IPS-18a (cell line): ENCODE data around the gene TNNC2.

Experiments used
- H3K27ac ChIP-seq: one replicate; pipeline ENCODE4 v1.5.1; 2013; ENCODE audit warnings: low read length
- H3K27me3 ChIP-seq: one replicate; pipeline ENCODE4 v1.6.1; 2013; ENCODE audit warnings: mild to moderate bottlenecking, low read length; ENCODE audit not compliant: control insufficient read depth, insufficient read depth
- H3K36me3 ChIP-seq: one replicate; pipeline ENCODE4 v1.6.1; 2013; ENCODE audit warnings: low read depth, low read length; ENCODE audit not compliant: control insufficient read depth
- H3K4me1 ChIP-seq: one replicate; pipeline ENCODE4 v1.6.1; 2013; ENCODE audit warnings: low read depth, low read length; ENCODE audit not compliant: control insufficient read depth
- H3K4me3 ChIP-seq: one replicate; pipeline ENCODE4 v1.5.1; 2013; ENCODE audit warnings: low read length
- H3K9ac ChIP-seq: one replicate; pipeline ENCODE4 v1.6.1; 2013; ENCODE audit warnings: mild to moderate bottlenecking, low read length, moderate library complexity
- H3K9me3 ChIP-seq: one replicate; pipeline ENCODE4 v1.6.1; 2013; ENCODE audit warnings: low read depth, low read length; ENCODE audit not compliant: control insufficient read depth

TNNC2 gene

DNA sequence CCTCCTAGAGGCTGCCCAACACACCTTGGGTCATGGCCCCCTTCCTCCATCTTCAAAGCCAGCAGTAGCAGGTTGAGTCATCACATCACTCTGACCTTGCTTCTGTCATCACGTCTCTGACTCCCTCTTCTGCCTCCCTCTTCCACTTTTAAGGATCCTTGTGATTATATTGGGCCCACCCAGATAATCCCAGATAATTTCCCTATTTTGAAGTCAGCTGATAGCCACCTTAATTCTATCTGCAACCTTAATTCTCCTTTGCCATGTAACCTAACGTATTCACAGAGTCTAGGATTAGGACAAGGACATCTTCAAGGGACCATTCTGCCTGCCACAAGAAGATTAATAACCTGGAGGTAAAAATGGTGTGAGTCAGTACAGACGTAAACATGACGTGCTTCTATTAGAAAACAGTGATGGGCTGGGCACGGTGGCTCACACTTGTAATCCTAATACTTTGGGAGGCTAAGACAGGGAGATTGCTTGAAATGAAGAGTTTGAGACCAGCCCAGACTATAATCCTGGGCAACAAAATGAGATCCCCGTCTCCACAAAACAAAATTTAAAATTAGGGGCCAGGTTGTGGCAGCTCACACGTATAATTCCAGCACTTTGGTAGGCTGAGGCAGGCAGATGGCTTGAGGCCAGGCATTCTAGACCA lies 33.6 kb upstream of the TNNC2 start:
- Histone ChIP-seq H3K4me3 (no peak overlapping the region), H3K9me3 (no peaks in the 10 kb centered on the region), H3K9ac (no peak overlapping the region), H3K36me3 (no peaks in the 10 kb centered on the region), H3K27ac (no peak overlapping the region), H3K27me3 (no peaks in the 10 kb centered on the region), H3K4me1 (peaks cover 16% of the 10 kb centered on the region)

DNA sequence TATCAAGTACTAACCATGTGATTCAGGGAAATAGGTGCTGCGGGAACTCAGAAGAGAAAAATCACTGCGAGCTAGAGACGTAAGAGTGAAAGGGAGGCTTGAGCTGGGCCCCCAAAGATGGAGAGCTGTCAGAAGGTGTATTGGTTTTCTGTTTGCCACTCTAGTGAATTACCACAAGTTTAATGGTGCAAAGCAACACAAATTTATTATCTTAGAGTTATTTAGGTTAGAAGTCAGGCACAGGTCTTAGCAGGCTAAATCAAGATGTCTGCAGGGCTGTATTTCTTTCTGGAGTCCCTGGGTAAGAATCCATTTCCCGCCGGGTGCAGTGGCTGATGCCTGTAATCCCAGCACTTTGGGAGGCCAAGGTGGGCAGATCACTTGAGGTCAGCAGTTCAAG lies 32.8 kb upstream of the TNNC2 start:
- Histone ChIP-seq H3K36me3 (no peaks in the 10 kb centered on the region), H3K9me3 (no peaks in the 10 kb centered on the region), H3K27me3 (no peaks in the 10 kb centered on the region), H3K27ac (no peak overlapping the region), H3K4me3 (no peak overlapping the region), H3K9ac (no peak overlapping the region), H3K4me1 (peaks cover 16% of the 10 kb centered on the region)

DNA sequence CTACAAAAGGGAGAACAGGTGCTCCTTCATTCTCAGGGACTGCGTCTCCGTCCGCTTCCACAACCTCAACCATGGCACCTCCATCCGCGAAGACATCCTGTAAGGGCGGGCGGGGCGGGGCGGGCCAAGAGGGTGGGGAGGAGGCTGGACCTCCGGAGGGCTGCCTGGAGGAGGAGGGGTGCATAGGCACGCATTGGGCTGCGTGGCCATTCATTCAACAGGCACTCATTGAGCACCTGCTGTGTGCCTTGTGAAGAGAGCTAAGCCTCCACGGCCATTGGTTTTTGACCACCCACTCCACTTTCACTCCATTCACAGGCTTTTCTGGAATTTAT lies 30.7 kb upstream of the TNNC2 start:
- no peaks in the 10 kb centered on the region for H3K9me3 ChIP-seq
- H3K36me3 ChIP-seq = no peaks in the 10 kb centered on the region
- H3K9ac ChIP-seq = no peak overlapping the region
- H3K27ac ChIP-seq = no peak overlapping the region
- peak overlapping the region; percentile 70 for H3K4me3 ChIP-seq
- H3K27me3 ChIP-seq = no peaks in the 10 kb centered on the region
- H3K4me1 ChIP-seq = peaks cover 25% of the 10 kb centered on the region

DNA sequence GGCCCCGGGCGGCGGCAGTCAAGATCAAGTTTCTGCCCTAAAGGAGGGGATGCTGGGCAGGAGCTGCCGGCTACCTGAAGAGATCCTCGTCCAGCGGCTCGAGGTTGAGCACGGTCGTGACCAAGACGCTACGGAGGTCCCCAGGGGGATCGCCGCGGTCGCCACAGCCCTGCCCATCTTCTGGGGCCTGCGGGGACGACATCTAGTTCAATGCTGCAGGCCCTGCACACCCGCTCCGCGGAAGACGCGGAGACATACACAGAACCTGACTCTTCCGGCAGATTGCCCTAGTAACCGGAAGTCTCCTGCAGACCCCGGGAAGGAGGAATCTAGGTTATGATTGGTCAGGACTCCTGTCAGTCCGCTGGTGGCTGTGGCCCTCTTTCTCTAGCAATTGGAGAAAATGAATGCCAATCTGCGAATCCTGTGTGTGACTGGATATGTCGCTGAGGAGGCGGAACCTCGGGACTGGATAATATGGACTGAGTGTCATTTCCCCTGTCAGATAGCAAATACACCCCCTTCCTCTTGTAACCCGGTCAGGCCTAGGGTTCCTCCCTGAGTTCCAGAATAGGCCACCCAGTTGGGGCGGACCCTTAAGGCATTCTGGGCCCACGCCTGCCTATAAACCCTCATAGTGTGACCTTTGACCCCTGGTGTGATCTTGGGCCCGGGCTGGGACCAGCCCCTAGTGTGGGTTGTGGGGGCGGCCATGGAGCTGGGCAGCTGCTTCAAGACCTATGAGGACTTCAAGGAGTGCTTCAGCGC lies 30.2 kb upstream of the TNNC2 start, which contains the start of the genes ACOT8 and ZSWIM3:
Gene ACOT8, minus strand, starts transcription at position 279 of the 768 bp plus-strand sequence. Its CDS starts 77 bp downstream, at position 202.
Gene ZSWIM3, plus strand, starts transcription at position 501 of the 768 bp plus-strand sequence. Its CDS starts 212 bp downstream, at position 713.
- no peaks in the 10 kb centered on the region for H3K9me3 ChIP-seq
- H3K36me3 ChIP-seq = no peaks in the 10 kb centered on the region
- no peaks in the 10 kb centered on the region for H3K27me3 ChIP-seq
- H3K27ac ChIP-seq = no peak within 1 kb of the TSS
- peak within 1 kb of the TSS; percentile 70 for H3K4me3 ChIP-seq
- H3K4me1 ChIP-seq = peaks cover 25% of the 10 kb centered on the region
- H3K9ac ChIP-seq = peak within 1 kb of the TSS; percentile 43

GRCh38 chr20:45853484-45853883 lies 26.4 kb upstream of the TNNC2 start:
- H3K9ac ChIP-seq = no peak overlapping the region
- H3K36me3 ChIP-seq = no peaks in the 10 kb centered on the region
- H3K4me3 ChIP-seq = peak overlapping the region; percentile 17
- H3K4me1 ChIP-seq = peaks cover 15% of the 10 kb centered on the region
- no peaks in the 10 kb centered on the region for H3K27me3 ChIP-seq
- H3K27ac ChIP-seq = no peak overlapping the region
- no peaks in the 10 kb centered on the region for H3K9me3 ChIP-seq

GRCh38 chr20:45852326-45852725 lies 25.2 kb upstream of the TNNC2 start:
- Histone ChIP-seq H3K9ac (no peak overlapping the region), H3K4me3 (no peak overlapping the region), H3K27ac (no peak overlapping the region), H3K4me1 (peaks cover 10% of the 10 kb centered on the region), H3K9me3 (no peaks in the 10 kb centered on the region), H3K36me3 (peaks cover 5% of the 10 kb centered on the region), H3K27me3 (no peaks in the 10 kb centered on the region)

GRCh38 chr20:45851501-45851900 lies 24.4 kb upstream of the TNNC2 start:
- peaks cover 5% of the 10 kb centered on the region for H3K36me3 ChIP-seq
- no peak overlapping the region for H3K9ac ChIP-seq
- H3K4me1 ChIP-seq = peaks cover 10% of the 10 kb centered on the region
- no peaks in the 10 kb centered on the region for H3K27me3 ChIP-seq
- H3K4me3 ChIP-seq = no peak overlapping the region
- no peaks in the 10 kb centered on the region for H3K9me3 ChIP-seq
- H3K27ac ChIP-seq = no peak overlapping the region

- Histone ChIP-seq H3K36me3 (peaks cover 8% of the 10 kb centered on the region), H3K4me3 (no peak overlapping the region), H3K9me3 (no peaks in the 10 kb centered on the region), H3K4me1 (peaks cover 10% of the 10 kb centered on the region), H3K9ac (no peak overlapping the region), H3K27ac (no peak overlapping the region), H3K27me3 (no peaks in the 10 kb centered on the region)
These were observed 23.8 kb upstream of the TNNC2 start for GRCh38 chr20:45850926-45851325.

DNA sequence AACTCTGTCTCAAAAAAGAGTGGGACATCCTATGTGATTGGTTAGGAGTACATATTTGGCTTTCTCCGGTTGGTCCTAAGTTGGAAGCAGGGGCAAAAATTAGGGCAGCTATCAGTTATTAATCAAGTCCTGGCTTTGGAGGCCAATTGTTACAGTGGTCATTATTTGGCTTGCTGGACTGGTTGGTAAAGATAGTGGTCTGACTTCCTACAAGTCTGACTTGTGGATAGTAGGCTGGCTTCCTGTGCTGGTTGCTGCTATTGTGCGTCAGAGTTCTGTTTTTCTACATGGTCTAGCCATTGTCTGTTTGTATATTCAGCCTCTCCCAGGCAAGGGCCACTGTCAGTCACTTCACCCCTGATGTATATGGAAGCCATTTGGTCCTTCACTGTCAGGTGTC lies 23.1 kb upstream of the TNNC2 start:
- peaks cover 8% of the 10 kb centered on the region for H3K36me3 ChIP-seq
- H3K27me3 ChIP-seq = no peaks in the 10 kb centered on the region
- H3K9ac ChIP-seq = no peak overlapping the region
- H3K4me1 ChIP-seq = peaks cover 10% of the 10 kb centered on the region
- H3K9me3 ChIP-seq = no peaks in the 10 kb centered on the region
- H3K27ac ChIP-seq = no peak overlapping the region
- no peak overlapping the region for H3K4me3 ChIP-seq

DNA sequence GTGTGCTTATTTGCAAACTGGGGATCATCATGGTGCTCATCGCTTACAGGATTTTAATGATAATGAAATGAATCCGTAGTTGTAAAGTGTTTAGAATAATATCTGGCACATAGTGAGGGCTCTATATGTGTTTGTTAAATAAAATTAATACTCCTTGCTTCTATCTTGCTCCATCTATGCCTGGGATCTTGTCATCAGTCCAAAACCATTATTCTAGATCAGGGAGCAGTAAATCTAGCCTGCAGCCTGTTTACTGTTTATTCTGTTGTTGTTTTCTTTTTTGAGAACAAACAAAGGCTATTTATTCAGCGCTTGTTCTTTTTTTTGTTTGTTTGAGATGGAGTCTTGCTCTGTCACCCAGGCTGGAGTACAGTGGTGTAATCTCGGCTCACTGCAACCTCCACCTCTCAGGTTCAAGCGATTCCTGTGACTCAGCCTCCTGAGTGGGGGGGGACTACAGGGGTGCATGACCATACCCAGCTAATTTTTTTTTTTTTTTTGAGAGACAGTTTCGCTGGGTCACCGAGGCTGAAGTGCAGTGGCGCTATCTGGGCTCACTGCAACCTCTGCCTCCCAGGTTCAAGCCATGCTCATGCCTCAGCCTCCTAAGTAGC lies 22.0 kb upstream of the TNNC2 start:
- no peaks in the 10 kb centered on the region for H3K27me3 ChIP-seq
- no peaks in the 10 kb centered on the region for H3K9me3 ChIP-seq
- peaks cover 10% of the 10 kb centered on the region for H3K4me1 ChIP-seq
- no peak overlapping the region for H3K27ac ChIP-seq
- H3K9ac ChIP-seq = no peak overlapping the region
- H3K4me3 ChIP-seq = no peak overlapping the region
- peaks cover 14% of the 10 kb centered on the region for H3K36me3 ChIP-seq

DNA sequence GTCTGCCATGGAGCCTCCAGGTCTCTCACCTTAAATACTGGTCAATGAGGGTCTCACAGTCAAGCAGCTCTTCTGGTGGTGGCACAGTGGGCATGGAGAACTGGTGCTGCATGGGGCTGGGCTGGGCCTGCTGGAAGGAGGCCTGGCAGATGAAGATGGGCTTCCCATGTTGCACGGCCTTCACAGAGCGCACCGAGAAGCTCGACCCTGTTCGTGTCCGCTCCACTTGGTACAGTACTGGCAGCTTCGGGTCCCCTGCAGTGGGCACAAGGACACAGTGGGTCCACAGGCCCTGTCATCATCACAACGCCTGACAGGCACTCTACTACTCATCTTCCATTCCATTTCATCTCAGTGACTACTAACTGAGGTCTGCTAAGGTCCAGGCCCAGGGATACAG lies 21.3 kb upstream of the TNNC2 start:
- no peaks in the 10 kb centered on the region for H3K27me3 ChIP-seq
- no peak overlapping the region for H3K27ac ChIP-seq
- no peak overlapping the region for H3K9ac ChIP-seq
- no peaks in the 10 kb centered on the region for H3K9me3 ChIP-seq
- peaks cover 5% of the 10 kb centered on the region for H3K4me1 ChIP-seq
- no peak overlapping the region for H3K4me3 ChIP-seq
- peaks cover 20% of the 10 kb centered on the region for H3K36me3 ChIP-seq
